ENCODE data around the gene FGF22. TPM values are rescaled to one million over a fixed set of nuclear protein-coding genes. Genes with fewer than 3 reads are reported as not detected.
"Not testable (repeated sequence)": the region's sequence is repeated elsewhere in the genome, so short reads cannot be mapped to it uniquely, and the experiment has no call there.

FGF22 gene
- total RNA-seq, 1 experiment from 2014 or later, result 1.3 TPM

GRCh38 chr19:619286-620002 is 20.2 kb upstream of the FGF22 start:
- H2AFZ ChIP-seq (ENCODE audit: low read length), result no peak overlapping the region
- no peaks in the 10 kb centered on the region for H3K4me1 ChIP-seq (ENCODE audit: insufficient read depth, low read length)
- no peaks in the 10 kb centered on the region for H4K20me1 ChIP-seq (ENCODE audit: low read length)
- H3K9ac ChIP-seq (ENCODE audit: low read length), result no peak overlapping the region
- no peaks in the 10 kb centered on the region for H3K27me3 ChIP-seq (ENCODE audit: low read length)
- no TSS peak for BruUV-seq (replicated peaks)
- H3K79me2 ChIP-seq (ENCODE audit: low read length), result no peaks in the 10 kb centered on the region
- intact Hi-C loops (cut with micrococcal nuclease), result no loop called here
- POLR2A ChIA-PET (ENCODE audit: unreplicated experiment), result no interaction called here
- ATAC-seq, result no peak
- H3F3A ChIP-seq (ENCODE audit: low read length, unreplicated experiment), result no peaks in the 10 kb centered on the region
- H3K36me3 ChIP-seq (ENCODE audit: low read depth, low read length), result no peaks in the 10 kb centered on the region
- no peak overlapping the region for H3K4me3 ChIP-seq (ENCODE audit: low read length)
- TF ChIP-seq EZH2 (IDR thresholded peaks at IDR 0.05; ENCODE audit: low read length, unreplicated experiment) (no peak), EZH2phosphoT487 (IDR thresholded peaks at IDR 0.05; ENCODE audit: borderline replicate concordance, low read length) (no peak), CTCF (conservative IDR thresholded peaks at IDR 0.05; ENCODE audit: low read depth, low read length) (no peak)
- no peaks in the 10 kb centered on the region for H3K9me3 ChIP-seq (ENCODE audit: low read length)
- DNase-seq, result no peak
- no peak overlapping the region for H3K27ac ChIP-seq (ENCODE audit: low read length)
- H3K4me2 ChIP-seq (ENCODE audit: low read length), result no peak overlapping the region
- CTCF ChIA-PET, result no interaction called here
- H3K9me2 ChIP-seq (replicated peaks; ENCODE audit: low read length), result no peaks in the 10 kb centered on the region

GRCh38 chr19:620166-620862 is 19.4 kb upstream of the FGF22 start:
- H3K79me2 ChIP-seq (ENCODE audit: low read length), result no peaks in the 10 kb centered on the region
- no peak overlapping the region for H3K9ac ChIP-seq (ENCODE audit: low read length)
- TF ChIP-seq EZH2phosphoT487 (IDR thresholded peaks at IDR 0.05; ENCODE audit: borderline replicate concordance, low read length) (no peak), EZH2 (IDR thresholded peaks at IDR 0.05; ENCODE audit: low read length, unreplicated experiment) (no peak)
- intact Hi-C loops (cut with micrococcal nuclease), result no loop called here
- no peak overlapping the region for H3K4me2 ChIP-seq (ENCODE audit: low read length)
- no peaks in the 10 kb centered on the region for H3K9me2 ChIP-seq (replicated peaks; ENCODE audit: low read length)
- BruUV-seq (replicated peaks), result no TSS peak
- ChIA-PET CTCF (no interaction called here), POLR2A (ENCODE audit: unreplicated experiment) (no interaction called here)
- no peak for DNase-seq
- H3F3A ChIP-seq (ENCODE audit: low read length, unreplicated experiment), result no peaks in the 10 kb centered on the region
- no peaks in the 10 kb centered on the region for H4K20me1 ChIP-seq (ENCODE audit: low read length)
- H3K27me3 ChIP-seq (ENCODE audit: low read length), result no peaks in the 10 kb centered on the region
- no peak overlapping the region for H3K27ac ChIP-seq (ENCODE audit: low read length)
- H3K4me1 ChIP-seq (ENCODE audit: insufficient read depth, low read length), result no peaks in the 10 kb centered on the region
- H3K36me3 ChIP-seq (ENCODE audit: low read depth, low read length), result no peaks in the 10 kb centered on the region
- ATAC-seq, result no peak
- no peak overlapping the region for H3K4me3 ChIP-seq (ENCODE audit: low read length)
- no peak overlapping the region for H2AFZ ChIP-seq (ENCODE audit: low read length)
- no peaks in the 10 kb centered on the region for H3K9me3 ChIP-seq (ENCODE audit: low read length)

- H3F3A ChIP-seq (ENCODE audit: low read length, unreplicated experiment); H3K9ac ChIP-seq (ENCODE audit: low read length); H3K27me3 ChIP-seq (ENCODE audit: low read length); POLR2A ChIA-PET (ENCODE audit: unreplicated experiment); H2AFZ ChIP-seq (ENCODE audit: low read length); H3K79me2 ChIP-seq (ENCODE audit: low read length); H3K27ac ChIP-seq (ENCODE audit: low read length); H3K4me1 ChIP-seq (ENCODE audit: insufficient read depth, low read length); BruUV-seq (replicated peaks); DNase-seq; ATAC-seq; intact Hi-C loops (cut with micrococcal nuclease); H3K4me3 ChIP-seq (ENCODE audit: low read length); H3K36me3 ChIP-seq (ENCODE audit: low read depth, low read length); H3K9me2 ChIP-seq (replicated peaks; ENCODE audit: low read length); H3K4me2 ChIP-seq (ENCODE audit: low read length); CTCF ChIA-PET; H4K20me1 ChIP-seq (ENCODE audit: low read length); H3K9me3 ChIP-seq (ENCODE audit: low read length): not testable (repeated sequence)
These were observed 18.5 kb upstream of the FGF22 start for GRCh38 chr19:621191-621590.
